ENCODE results near the gene HMGN4.

- TF ChIP-seq POLR2A (IDR thresholded peaks at IDR 0.05; ENCODE audit: low read length) (no peak), GATA1 (IDR thresholded peaks at IDR 0.05; ENCODE audit: low read depth, low read length) (no peak)
Measured at GRCh38 chr6:26539071-26539615, 977 bp downstream of the HMGN4 start.
